SK-N-SH (cell line): ENCODE data around the gene OR2B6.

ENCODE experiments used
- CHD2 ChIP-seq: fragments of 150-350 bp; IDR thresholded peaks from 2 replicates; pipeline ENCODE4 v1.6.1; 2018; ENCODE audit warnings: low read length; ENCODE audit not compliant: partially characterized antibody
- ELF1 ChIP-seq: IDR thresholded peaks from 2 replicates; pipeline ENCODE4 v1.4.0; 2012
- EP300 ChIP-seq, 2 experiments: IDR thresholded peaks; 2 replicates each; pipeline versions ENCODE4 v1.4.0 to v1.6.1; 2012; ENCODE audit warnings: borderline replicate concordance in 1 of 2, low read depth in 1 of 2, low read length in 1 of 2
- EZH2phosphoT487 ChIP-seq: fragments of 200-600 bp; sonication (generic); IDR thresholded peaks from 2 replicates; pipeline ENCODE4 v1.6.1; 2017; ENCODE audit warnings: low read depth, mixed run types, mild to moderate bottlenecking, antibody characterized with exemption, moderate library complexity, borderline replicate concordance
- GATA2 ChIP-seq: sonication (generic); formaldehyde crosslinking; IDR thresholded peaks from 2 replicates; pipeline ENCODE4 v1.5.0; 2020; ENCODE audit warnings: mild to moderate bottlenecking, missing genetic modification reagents
- POLR2AphosphoS5 ChIP-seq: IDR thresholded peaks from 2 replicates; pipeline ENCODE4 v1.6.1; 2012; ENCODE audit warnings: low read depth, low read length
- SIN3A ChIP-seq: IDR thresholded peaks from 2 replicates; pipeline ENCODE4 v1.6.1; 2012; ENCODE audit warnings: low read depth, mild to moderate bottlenecking, low read length, moderate library complexity, borderline replicate concordance
- TF ChIP-seq, protein P1 (sequence below): fragments of 200-600 bp; sonication (generic); IDR thresholded peaks from 2 replicates; pipeline ENCODE4 v1.6.1; 2017; ENCODE audit warnings: antibody characterized with exemption, mild to moderate bottlenecking, moderate library complexity
- TF ChIP-seq, protein P2 (sequence below): IDR thresholded peaks from 2 replicates; pipeline ENCODE4; 2012
- TF ChIP-seq, protein P3 (sequence below): IDR thresholded peaks from 2 replicates; pipeline ENCODE4 v1.4.0; 2012; ENCODE audit warnings: low read depth, borderline replicate concordance

DNA sequence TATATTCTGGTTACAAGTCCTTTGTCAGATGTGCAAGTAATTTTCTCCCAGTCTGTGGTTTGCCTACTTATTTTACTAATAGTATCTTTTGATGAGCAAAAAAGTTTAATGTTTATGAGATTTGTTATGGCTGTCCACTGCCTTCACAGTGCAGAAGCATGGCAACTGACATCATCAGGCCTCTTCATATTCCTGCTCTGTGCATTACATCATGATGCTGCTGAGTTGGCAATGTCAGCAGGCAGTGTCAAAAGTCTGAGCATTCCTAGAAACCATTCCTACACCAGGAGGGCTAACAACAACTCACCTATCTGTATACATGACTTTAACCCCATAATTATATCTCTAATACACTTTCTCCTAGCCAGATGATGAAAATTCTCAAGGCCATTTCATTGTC, 34.1 kb upstream of the OR2B6 start:
- TF ChIP-seq, protein P1, sequence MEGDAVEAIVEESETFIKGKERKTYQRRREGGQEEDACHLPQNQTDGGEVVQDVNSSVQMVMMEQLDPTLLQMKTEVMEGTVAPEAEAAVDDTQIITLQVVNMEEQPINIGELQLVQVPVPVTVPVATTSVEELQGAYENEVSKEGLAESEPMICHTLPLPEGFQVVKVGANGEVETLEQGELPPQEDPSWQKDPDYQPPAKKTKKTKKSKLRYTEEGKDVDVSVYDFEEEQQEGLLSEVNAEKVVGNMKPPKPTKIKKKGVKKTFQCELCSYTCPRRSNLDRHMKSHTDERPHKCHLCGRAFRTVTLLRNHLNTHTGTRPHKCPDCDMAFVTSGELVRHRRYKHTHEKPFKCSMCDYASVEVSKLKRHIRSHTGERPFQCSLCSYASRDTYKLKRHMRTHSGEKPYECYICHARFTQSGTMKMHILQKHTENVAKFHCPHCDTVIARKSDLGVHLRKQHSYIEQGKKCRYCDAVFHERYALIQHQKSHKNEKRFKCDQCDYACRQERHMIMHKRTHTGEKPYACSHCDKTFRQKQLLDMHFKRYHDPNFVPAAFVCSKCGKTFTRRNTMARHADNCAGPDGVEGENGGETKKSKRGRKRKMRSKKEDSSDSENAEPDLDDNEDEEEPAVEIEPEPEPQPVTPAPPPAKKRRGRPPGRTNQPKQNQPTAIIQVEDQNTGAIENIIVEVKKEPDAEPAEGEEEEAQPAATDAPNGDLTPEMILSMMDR = no peak
- no peak for TF ChIP-seq ELF1
- no peak for TF ChIP-seq CHD2
- TF ChIP-seq, protein P2, sequence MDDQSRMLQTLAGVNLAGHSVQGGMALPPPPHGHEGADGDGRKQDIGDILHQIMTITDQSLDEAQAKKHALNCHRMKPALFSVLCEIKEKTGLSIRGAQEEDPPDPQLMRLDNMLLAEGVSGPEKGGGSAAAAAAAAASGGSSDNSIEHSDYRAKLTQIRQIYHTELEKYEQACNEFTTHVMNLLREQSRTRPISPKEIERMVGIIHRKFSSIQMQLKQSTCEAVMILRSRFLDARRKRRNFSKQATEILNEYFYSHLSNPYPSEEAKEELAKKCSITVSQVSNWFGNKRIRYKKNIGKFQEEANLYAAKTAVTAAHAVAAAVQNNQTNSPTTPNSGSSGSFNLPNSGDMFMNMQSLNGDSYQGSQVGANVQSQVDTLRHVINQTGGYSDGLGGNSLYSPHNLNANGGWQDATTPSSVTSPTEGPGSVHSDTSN = no peak
- TF ChIP-seq, protein P3, sequence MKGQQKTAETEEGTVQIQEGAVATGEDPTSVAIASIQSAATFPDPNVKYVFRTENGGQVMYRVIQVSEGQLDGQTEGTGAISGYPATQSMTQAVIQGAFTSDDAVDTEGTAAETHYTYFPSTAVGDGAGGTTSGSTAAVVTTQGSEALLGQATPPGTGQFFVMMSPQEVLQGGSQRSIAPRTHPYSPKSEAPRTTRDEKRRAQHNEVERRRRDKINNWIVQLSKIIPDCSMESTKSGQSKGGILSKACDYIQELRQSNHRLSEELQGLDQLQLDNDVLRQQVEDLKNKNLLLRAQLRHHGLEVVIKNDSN = no peak
- no peak for TF ChIP-seq SIN3A
- TF ChIP-seq EZH2phosphoT487 = no peak
- TF ChIP-seq EP300 (IDR thresholded peaks at IDR 0.05; ENCODE audit: borderline replicate concordance in 1 of 2, low read depth in 1 of 2, low read length in 1 of 2) = no peak
- no peak for TF ChIP-seq GATA2
- no peak for TF ChIP-seq POLR2AphosphoS5
